HEK293 (cell line): ENCODE data around the gene PIK3R2.

Experiments used
- CTCF ChIA-PET: fragments of 350-600 bp; formaldehyde crosslinking; extraction: SDS; loops from one replicate; lab custom pipeline; 2021; ENCODE audit warnings: antibody characterized with exemption; lab: Yijun Ruan, JAX
- POLR2A ChIA-PET: fragments of 300-600 bp; formaldehyde crosslinking; extraction: SDS; loops from one replicate; lab custom pipeline; 2020; ENCODE audit warnings: antibody characterized with exemption, inconsistent platforms; lab: Yijun Ruan, JAX
- H3K27ac ChIP-seq: fragments of 200-500 bp; sonication (Bioruptor generic); 2 replicates; pipeline ENCODE4 v1.5.1; 2014; ENCODE audit warnings: low read depth, low read length, control low read depth, inconsistent platforms; ENCODE audit errors: extremely low read depth
- H3K36me3 ChIP-seq, 2 experiments: fragments of 200-500 bp in 1 of 2; sonication (Bioruptor generic) in 1 of 2; 1 replicate in 1 of 2; 2 replicates in 1 of 2; pipeline ENCODE4 v1.5.1; 2014 to 2017; ENCODE audit warnings: inconsistent platforms in 2 of 2, low read length in 2 of 2; ENCODE audit not compliant: control insufficient read depth in 2 of 2, insufficient read depth in 1 of 2
- H3K4me1 ChIP-seq: fragments of 200-500 bp; sonication (Bioruptor generic); 2 replicates; pipeline ENCODE4 v1.5.1; 2014; ENCODE audit warnings: mild to moderate bottlenecking, low read length, inconsistent platforms; ENCODE audit not compliant: control insufficient read depth, insufficient read depth
- H3K4me3 ChIP-seq: 2 replicates; pipeline ENCODE4 v1.5.1; 2011; ENCODE audit warnings: low read depth, mild to moderate bottlenecking, control low read depth, low read length, moderate library complexity
- H3K9me3 ChIP-seq: fragments of 200-500 bp; sonication (Bioruptor generic); 2 replicates; pipeline ENCODE4 v1.5.1; 2014; ENCODE audit warnings: low read depth, low read length, inconsistent platforms; ENCODE audit not compliant: control insufficient read depth, insufficient read depth
- CTCF ChIP-seq: fragments of 450-650 bp; formaldehyde crosslinking; IDR thresholded peaks from 2 replicates; pipeline ENCODE4 v1.5.1; 2016; ENCODE audit warnings: missing biosample characterization, missing genetic modification characterization
- HOXD13 ChIP-seq: sonication (generic); formaldehyde crosslinking; IDR thresholded peaks from 2 replicates; pipeline ENCODE4 v1.8.0; 2022; ENCODE audit warnings: missing genetic modification reagents, borderline replicate concordance
- KLF10 ChIP-seq: fragments of 450-650 bp; IDR thresholded peaks from 2 replicates; pipeline ENCODE4 v1.5.1; 2018; ENCODE audit warnings: missing biosample characterization, mild to moderate bottlenecking, missing genetic modification characterization
- KLF17 ChIP-seq: fragments of 450-650 bp; formaldehyde crosslinking; IDR thresholded peaks from 2 replicates; pipeline ENCODE4 v1.5.1; 2016; ENCODE audit warnings: missing biosample characterization, missing genetic modification characterization
- KLF7 ChIP-seq: fragments of 450-650 bp; formaldehyde crosslinking; IDR thresholded peaks from 2 replicates; pipeline ENCODE4 v1.5.1; 2016; ENCODE audit warnings: missing biosample characterization, missing genetic modification characterization, borderline replicate concordance
- KLF9 ChIP-seq: fragments of 450-650 bp; formaldehyde crosslinking; IDR thresholded peaks from 2 replicates; pipeline ENCODE4 v1.5.1; 2016; ENCODE audit warnings: missing biosample characterization, missing genetic modification characterization, low read depth
- YY2 ChIP-seq: fragments of 450-650 bp; formaldehyde crosslinking; IDR thresholded peaks from 2 replicates; pipeline ENCODE4 v1.5.1; 2016; ENCODE audit warnings: missing biosample characterization, missing genetic modification characterization
- ZBTB17 ChIP-seq: fragments of 450-650 bp; formaldehyde crosslinking; IDR thresholded peaks from 2 replicates; pipeline ENCODE4 v1.5.1; 2016; ENCODE audit warnings: missing biosample characterization, missing genetic modification characterization
- ZBTB7A ChIP-seq: fragments of 450-650 bp; formaldehyde crosslinking; IDR thresholded peaks from 2 replicates; pipeline ENCODE4 v1.5.1; 2016; ENCODE audit warnings: low read depth, missing biosample characterization, missing genetic modification characterization
- ZFP41 ChIP-seq: fragments of 450-650 bp; formaldehyde crosslinking; IDR thresholded peaks from 2 replicates; pipeline ENCODE4 v1.5.1; 2016; ENCODE audit warnings: missing biosample characterization, missing genetic modification characterization, borderline replicate concordance
- ZNF121 ChIP-seq: fragments of 450-650 bp; formaldehyde crosslinking; IDR thresholded peaks from 2 replicates; pipeline ENCODE4 v1.5.1; 2016; ENCODE audit warnings: missing biosample characterization, missing genetic modification characterization
- ZNF148 ChIP-seq: fragments of 450-650 bp; formaldehyde crosslinking; IDR thresholded peaks from 2 replicates; pipeline ENCODE4 v1.5.0; 2017; ENCODE audit warnings: missing biosample characterization, missing genetic modification characterization, borderline replicate concordance
- ZNF335 ChIP-seq: fragments of 450-650 bp; formaldehyde crosslinking; conservative IDR thresholded peaks from 2 replicates; pipeline ENCODE4 v1.5.1; 2016; ENCODE audit warnings: missing biosample characterization, missing genetic modification characterization
- ZNF354C ChIP-seq: fragments of 450-650 bp; formaldehyde crosslinking; IDR thresholded peaks from 2 replicates; pipeline ENCODE4 v1.5.1; 2016; ENCODE audit warnings: missing biosample characterization, missing genetic modification characterization, low read depth, borderline replicate concordance
- ZNF362 ChIP-seq: fragments of 450-650 bp; formaldehyde crosslinking; IDR thresholded peaks from 2 replicates; pipeline ENCODE4 v1.5.1; 2016; ENCODE audit warnings: missing biosample characterization, missing genetic modification characterization
- ZNF398 ChIP-seq: fragments of 450-650 bp; formaldehyde crosslinking; IDR thresholded peaks from 2 replicates; pipeline ENCODE4 v1.5.1; 2017; ENCODE audit warnings: missing biosample characterization, missing genetic modification characterization
- ZNF426 ChIP-seq: fragments of 450-650 bp; formaldehyde crosslinking; IDR thresholded peaks from 2 replicates; pipeline ENCODE4 v1.5.1; 2017; ENCODE audit warnings: missing biosample characterization, missing genetic modification characterization, mild to moderate bottlenecking, inconsistent platforms, moderate library complexity
- ZNF473 ChIP-seq: fragments of 450-650 bp; formaldehyde crosslinking; IDR thresholded peaks from 2 replicates; pipeline ENCODE4 v1.5.1; 2017; ENCODE audit warnings: missing biosample characterization, missing genetic modification characterization
- ZNF529 ChIP-seq: fragments of 450-650 bp; formaldehyde crosslinking; IDR thresholded peaks from 2 replicates; pipeline ENCODE4 v1.5.1; 2017; ENCODE audit warnings: missing genetic modification characterization, missing biosample characterization; ENCODE audit not compliant: insufficient replicate concordance
- ZNF560 ChIP-seq: fragments of 450-650 bp; formaldehyde crosslinking; IDR thresholded peaks from 2 replicates; pipeline ENCODE4 v1.5.1; 2017; ENCODE audit warnings: missing biosample characterization, missing genetic modification characterization, borderline replicate concordance
- ZNF776 ChIP-seq: fragments of 450-650 bp; formaldehyde crosslinking; IDR thresholded peaks from 2 replicates; pipeline ENCODE4 v1.5.0; 2017; ENCODE audit warnings: missing biosample characterization, missing genetic modification characterization, borderline replicate concordance
- ZXDB ChIP-seq: fragments of 450-650 bp; formaldehyde crosslinking; IDR thresholded peaks from 2 replicates; pipeline ENCODE4 v1.5.1; 2016; ENCODE audit warnings: missing biosample characterization, missing genetic modification characterization

The PIK3R2 gene

GRCh38 chr19:18110609-18111232, 42.2 kb upstream of the PIK3R2 start:
- Histone ChIP-seq H3K36me3 (peaks cover 0 to 3% of the 10 kb centered on the region in 2 experiments; a peak in 1 of 3 replicates), H3K4me3 (peak overlapping the region; percentile 65), H3K27ac (no peak overlapping the region), H3K9me3 (no peaks in the 10 kb centered on the region), H3K4me1 (peaks cover 3% of the 10 kb centered on the region; the same call in 1 of the 2 replicates)
- POLR2A ChIA-PET, result interaction anchor here (1.3 kb wide), 1 partner anchor 13 kb away, joined by 3 read pairs; the partner anchor contains the start of gene MAST3
- CTCF ChIA-PET, result interaction anchor here (0.5 to 6.7 kb wide), 16 partner anchors 17 to 349 kb away, joined by 3 to 83 read pairs (median 4); a partner anchor contains a TSS
- 0 out of 2 replicates have a peak, but pooled peaks have one; percentile 9 for TF ChIP-seq KLF9 (tag by site-specific recombination)
- no peak for TF ChIP-seq ZNF148
- TF ChIP-seq ZFP41, result no peak
- no peak for TF ChIP-seq ZNF776 (tag by site-specific recombination)
- TF ChIP-seq ZNF529 (tag by site-specific recombination), result no peak
- no peak for TF ChIP-seq ZNF362 (tag by site-specific recombination)
- no peak for TF ChIP-seq YY2
- TF ChIP-seq ZNF560 (tag by site-specific recombination), result no peak
- no peak for TF ChIP-seq ZNF335
- 0 out of 2 replicates have a peak, but pooled peaks have one; percentile 4 for TF ChIP-seq KLF7
- TF ChIP-seq HOXD13, result no peak
- no peak for TF ChIP-seq KLF17
- TF ChIP-seq ZNF398, result no peak

- no peak overlapping the region for H3K27ac ChIP-seq
- no peaks in the 10 kb centered on the region for H3K9me3 ChIP-seq
- peaks cover 3% of the 10 kb centered on the region; the same call in 1 of the 2 replicates for H3K4me1 ChIP-seq
- H3K4me3 ChIP-seq, result no peak overlapping the region
- ChIA-PET POLR2A (interaction anchor here (0.7 to 1.5 kb wide), 8 partner anchors 15 to 169 kb away, joined by 3 to 4 read pairs (median 3); partner anchors contain the start of genes JUND, MAST3 and RAB3A), CTCF (interaction anchor here (0.6 to 6.7 kb wide), 41 partner anchors 9 to 253 kb away, joined by 3 to 83 read pairs (median 4); partner anchors contain the start of genes IFI30, IL12RB1, JUND and MPV17L2)
- peaks cover 0 to 3% of the 10 kb centered on the region in 2 experiments; a peak in 1 of 3 replicates for H3K36me3 ChIP-seq
- no peak for TF ChIP-seq ZNF426 (tag by site-specific recombination)
- no peak for TF ChIP-seq ZFP41
- TF ChIP-seq ZNF121 (tag by site-specific recombination), result no peak
- TF ChIP-seq ZNF354C (tag by site-specific recombination), result no peak
- no peak for TF ChIP-seq ZBTB7A (tag by site-specific recombination)
- no peak for TF ChIP-seq KLF10 (tag by site-specific recombination)
- TF ChIP-seq ZNF473 (tag by site-specific recombination), result no peak
- TF ChIP-seq CTCF (tag by site-specific recombination), result peak; percentile 90
- no peak for TF ChIP-seq ZBTB17 (tag by site-specific recombination)
- TF ChIP-seq ZXDB, result no peak
- no peak for TF ChIP-seq ZNF148
Observed at GRCh38 chr19:18112989-18113478, 39.9 kb upstream of the PIK3R2 start.
